Suprapubic skin (tissue), 4 donors: ENCODE data around the gene JUNB. TPM values are rescaled to one million over a fixed set of nuclear protein-coding genes. Genes with fewer than 3 reads are reported as not detected.

Experiments used
- DNase-seq, 2 donors: peaks; one replicate each; pipeline ENCODE4 v3.0.0-alpha.2; 2019; ENCODE audit warnings: low spot score in 2 of 2
- H3K27ac ChIP-seq: fragments of 200-600 bp; sonication (generic); one replicate; pipeline ENCODE4 v1.5.1; 2019
- H3K27me3 ChIP-seq: fragments of 200-600 bp; sonication (generic); one replicate; pipeline ENCODE4 v1.5.1; 2019
- H3K36me3 ChIP-seq: fragments of 200-600 bp; sonication (generic); one replicate; pipeline ENCODE4 v1.5.1; 2019
- H3K4me1 ChIP-seq: fragments of 200-600 bp; sonication (generic); one replicate; pipeline ENCODE4 v1.5.1; 2019
- H3K4me3 ChIP-seq: fragments of 200-600 bp; sonication (generic); one replicate; pipeline ENCODE4 v1.5.1; 2019; ENCODE audit warnings: mild to moderate bottlenecking
- H3K9me3 ChIP-seq: fragments of 200-600 bp; sonication (generic); one replicate; pipeline ENCODE4 v1.5.1; 2019
- EP300 ChIP-seq: sonication (generic); formaldehyde crosslinking; IDR thresholded peaks from one replicate; pipeline ENCODE4 v1.6.1; 2017; ENCODE audit warnings: antibody characterized with exemption
- POLR2A ChIP-seq, 2 donors: fragments of 450-650 bp; IDR thresholded peaks; one replicate each; pipeline ENCODE4 v1.6.1; 2017; ENCODE audit warnings: antibody characterized with exemption in 2 of 2, mild to moderate bottlenecking in 2 of 2, moderate library complexity in 2 of 2
- POLR2AphosphoS5 ChIP-seq, 3 donors: sonication (generic); formaldehyde crosslinking; IDR thresholded peaks; one replicate each; pipeline ENCODE4 v1.6.1; 2017; ENCODE audit warnings: antibody characterized with exemption in 3 of 3
- WGBS: methylation state at CpG from one replicate; pipeline ENCODE4 v1.1.5; 2018; 5-methylcytosine and 5-hydroxymethylcytosine counted together
- total RNA-seq, 4 donors: library from RNA; depleted of rRNA; stranded (reverse); fragments of >200 nt; gene quantifications; one replicate each; pipeline ENCODE4 v1.1.0, GENCODE V29; 2016
- TF ChIP-seq, protein P1 (sequence below), 2 donors: fragments of 200-600 bp in 1 of 2; fragments of 450-650 bp in 1 of 2; sonication (generic) in 1 of 2; IDR thresholded peaks; one replicate each; pipeline ENCODE4 v1.5.1; 2016 to 2019; ENCODE audit warnings: antibody characterized with exemption in 2 of 2, mild to moderate bottlenecking in 1 of 2, moderate library complexity in 1 of 2

The JUNB gene
- total RNA-seq, 4 donors from 2014 or later = 687 to 2,027 (median 1,088) TPM

DNA sequence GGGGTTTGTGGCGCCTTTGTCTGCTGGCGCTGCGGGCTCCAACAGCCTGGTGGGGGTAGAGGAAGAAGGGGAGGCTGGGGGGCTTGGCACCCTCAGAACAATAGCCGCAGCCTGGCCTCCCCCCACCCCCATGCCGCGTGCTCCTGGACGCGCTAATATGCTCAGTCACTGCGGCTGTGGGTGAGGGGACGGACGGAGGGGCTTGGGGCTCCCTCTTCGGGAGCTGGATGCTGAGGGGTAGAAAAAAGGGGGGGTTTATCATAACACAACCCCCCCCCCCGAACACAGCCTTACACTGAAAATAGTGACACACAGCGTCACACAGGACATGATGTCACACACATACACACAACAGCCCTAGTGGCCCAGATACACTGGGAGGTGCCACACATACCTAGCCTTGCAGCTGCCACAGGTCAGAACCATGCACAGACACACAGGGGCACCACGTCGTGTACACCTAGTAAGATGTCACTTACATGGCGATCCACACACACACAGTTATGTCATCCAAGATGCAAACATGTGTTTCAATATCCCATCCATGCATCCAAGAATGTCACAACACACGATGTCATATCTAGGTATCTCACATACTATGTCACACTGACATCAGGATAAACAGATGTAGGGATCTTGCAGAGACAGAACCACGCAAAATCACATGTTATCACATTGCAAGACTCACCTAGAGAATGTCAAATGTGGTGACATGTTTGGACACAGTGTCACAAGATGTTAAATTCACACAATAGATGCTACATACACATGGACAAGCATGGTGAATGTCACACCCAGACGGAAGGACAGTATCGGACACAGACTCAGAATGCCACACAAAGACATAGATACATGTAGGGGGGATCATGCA lies 47.8 kb downstream of the JUNB start:
- Histone ChIP-seq H3K4me1 (peaks cover 21% of the 10 kb centered on the region), H3K27ac (no peak overlapping the region), H3K36me3 (no peaks in the 10 kb centered on the region), H3K4me3 (peak overlapping the region; percentile 42), H3K27me3 (peaks cover 99% of the 10 kb centered on the region), H3K9me3 (no peaks in the 10 kb centered on the region)
- no peak for TF ChIP-seq EP300
- TF ChIP-seq POLR2A (IDR thresholded peaks at IDR 0.05) = no peak
- TF ChIP-seq, protein P1, sequence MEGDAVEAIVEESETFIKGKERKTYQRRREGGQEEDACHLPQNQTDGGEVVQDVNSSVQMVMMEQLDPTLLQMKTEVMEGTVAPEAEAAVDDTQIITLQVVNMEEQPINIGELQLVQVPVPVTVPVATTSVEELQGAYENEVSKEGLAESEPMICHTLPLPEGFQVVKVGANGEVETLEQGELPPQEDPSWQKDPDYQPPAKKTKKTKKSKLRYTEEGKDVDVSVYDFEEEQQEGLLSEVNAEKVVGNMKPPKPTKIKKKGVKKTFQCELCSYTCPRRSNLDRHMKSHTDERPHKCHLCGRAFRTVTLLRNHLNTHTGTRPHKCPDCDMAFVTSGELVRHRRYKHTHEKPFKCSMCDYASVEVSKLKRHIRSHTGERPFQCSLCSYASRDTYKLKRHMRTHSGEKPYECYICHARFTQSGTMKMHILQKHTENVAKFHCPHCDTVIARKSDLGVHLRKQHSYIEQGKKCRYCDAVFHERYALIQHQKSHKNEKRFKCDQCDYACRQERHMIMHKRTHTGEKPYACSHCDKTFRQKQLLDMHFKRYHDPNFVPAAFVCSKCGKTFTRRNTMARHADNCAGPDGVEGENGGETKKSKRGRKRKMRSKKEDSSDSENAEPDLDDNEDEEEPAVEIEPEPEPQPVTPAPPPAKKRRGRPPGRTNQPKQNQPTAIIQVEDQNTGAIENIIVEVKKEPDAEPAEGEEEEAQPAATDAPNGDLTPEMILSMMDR (IDR thresholded peaks at IDR 0.05) = no peak
- TF ChIP-seq POLR2AphosphoS5 (IDR thresholded peaks at IDR 0.05) = no peak
- 28% methylated on average over 15 of the region's 21 CpGs for WGBS
- no peak for DNase-seq

DNA sequence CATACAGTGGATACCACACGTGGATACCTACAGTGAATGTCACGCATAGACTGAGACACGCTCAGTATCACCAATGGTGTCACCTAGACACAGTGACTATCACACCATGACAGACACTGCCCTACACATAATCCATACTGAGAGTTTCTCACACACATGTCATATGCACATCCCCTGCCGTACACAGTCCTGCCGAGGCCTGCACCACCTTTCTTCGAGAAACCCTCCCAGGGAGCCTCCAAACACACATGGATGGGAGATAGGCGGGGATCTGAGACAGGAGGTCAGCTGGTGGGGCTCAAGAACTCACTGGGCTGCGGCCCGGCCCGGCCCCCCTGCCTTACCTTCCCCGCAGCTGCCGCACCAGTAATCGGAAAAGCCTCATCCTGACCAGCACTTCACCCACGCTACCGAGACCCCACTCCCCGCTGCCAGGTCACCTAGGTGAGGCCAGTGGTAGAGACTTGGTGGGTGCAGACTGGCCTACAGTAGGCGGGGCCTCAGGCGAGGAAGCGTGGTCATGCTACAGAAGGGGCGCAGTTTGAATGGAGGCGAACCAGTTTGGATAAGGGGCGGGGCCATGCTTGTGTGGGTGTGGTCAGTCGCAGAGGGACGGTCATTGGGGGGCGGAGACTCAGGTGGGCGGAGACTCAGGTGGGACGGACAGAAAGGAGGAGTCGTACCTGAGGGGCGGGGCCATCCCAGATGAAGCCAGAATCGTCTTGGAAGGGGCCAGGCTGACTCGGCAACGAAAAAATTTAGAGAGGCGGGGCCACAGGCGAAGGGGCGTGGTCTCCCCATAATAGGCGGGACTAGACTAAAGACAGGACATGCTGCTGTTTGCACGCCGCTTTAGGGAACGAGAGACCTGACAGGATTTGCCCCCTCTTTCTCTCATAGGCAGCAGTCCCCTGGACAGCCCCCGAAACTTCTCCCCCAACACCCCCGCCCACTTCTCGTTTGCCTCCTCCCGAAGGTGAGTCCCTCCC lies 49.1 kb downstream of the JUNB start:
- peak overlapping the region; percentile 24 for H3K4me3 ChIP-seq
- 16% methylated on average over 35 of the region's 43 CpGs for WGBS
- no peaks in the 10 kb centered on the region for H3K36me3 ChIP-seq
- no peaks in the 10 kb centered on the region for H3K9me3 ChIP-seq
- peaks cover 19% of the 10 kb centered on the region for H3K4me1 ChIP-seq
- TF ChIP-seq, protein P1 (IDR thresholded peaks at IDR 0.05) = no peak
- TF ChIP-seq POLR2A (IDR thresholded peaks at IDR 0.05) (no peak), POLR2AphosphoS5 (IDR thresholded peaks at IDR 0.05) (no peak), EP300 (no peak)
- DNase-seq = peak in 1 of 2 donors; percentile 68
- H3K27ac ChIP-seq = no peak overlapping the region
- peaks cover 91% of the 10 kb centered on the region for H3K27me3 ChIP-seq

GRCh38 chr19:12841094-12841493 lies 49.8 kb downstream of the JUNB start:
- no peaks in the 10 kb centered on the region for H3K36me3 ChIP-seq
- 5% methylated on average over 23 of the region's 29 CpGs for WGBS
- no peak for DNase-seq
- no peaks in the 10 kb centered on the region for H3K9me3 ChIP-seq
- peak overlapping the region; percentile 24 for H3K4me3 ChIP-seq
- peaks cover 19% of the 10 kb centered on the region for H3K4me1 ChIP-seq
- peaks cover 88% of the 10 kb centered on the region for H3K27me3 ChIP-seq
- no peak for TF ChIP-seq POLR2AphosphoS5 (IDR thresholded peaks at IDR 0.05)
- TF ChIP-seq, protein P1 (IDR thresholded peaks at IDR 0.05) = no peak
- TF ChIP-seq POLR2A (IDR thresholded peaks at IDR 0.05) = no peak
- TF ChIP-seq EP300 = no peak
- H3K27ac ChIP-seq = no peak overlapping the region

DNA sequence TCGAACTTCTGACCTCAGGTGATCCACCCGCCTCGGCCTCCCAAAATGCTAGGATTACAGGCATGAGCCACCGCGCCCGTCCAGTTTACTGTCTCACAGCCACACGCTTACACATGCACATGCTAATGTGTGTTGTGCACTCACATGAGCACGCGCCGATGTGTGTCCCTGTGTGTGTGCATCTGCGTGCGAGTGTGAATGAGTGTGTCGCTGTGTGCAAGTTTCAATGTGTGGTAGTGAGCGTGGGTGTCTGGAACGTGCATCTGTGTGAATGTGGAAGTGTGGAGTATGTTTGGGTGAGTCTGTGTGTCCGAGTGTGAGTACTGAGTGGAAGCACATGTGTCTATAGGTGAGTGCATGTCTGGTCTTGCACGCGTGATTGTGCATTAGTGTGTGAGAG lies 51.2 kb downstream of the JUNB start:
- Histone ChIP-seq H3K27me3 (peaks cover 76% of the 10 kb centered on the region), H3K4me3 (no peak overlapping the region), H3K4me1 (peaks cover 23% of the 10 kb centered on the region), H3K9me3 (no peaks in the 10 kb centered on the region), H3K36me3 (no peaks in the 10 kb centered on the region), H3K27ac (no peak overlapping the region)
- no peak for DNase-seq
- TF ChIP-seq, protein P1 (IDR thresholded peaks at IDR 0.05) = no peak
- no peak for TF ChIP-seq POLR2A (IDR thresholded peaks at IDR 0.05)
- TF ChIP-seq EP300 = no peak
- TF ChIP-seq POLR2AphosphoS5 (IDR thresholded peaks at IDR 0.05) = no peak
- WGBS = 94% methylated on average over 18 of the region's 18 CpGs

Other genes starting within 250 kb of the JUNB start
- 10 to 100 TPM in 1 of 4 donors, 1 to 10 TPM in 3; 5.6 to 17.4 (median 7.6) TPM for gene ZNF564, start 240.0 kb upstream of the JUNB start, total RNA-seq
- 1 to 10 TPM; 5.0 to 9.3 (median 7.0) TPM for gene ZNF490, start 180.7 kb upstream of the JUNB start, total RNA-seq
- gene ZNF791, start 180.6 kb upstream of the JUNB start, total RNA-seq = 10 to 100 TPM; 14.3 to 36.1 (median 17.3) TPM
- gene MAN2B1, start 124.7 kb upstream of the JUNB start, total RNA-seq = 10 to 100 TPM; 42.6 to 94.1 (median 78.9) TPM
- 10 to 100 TPM in 3 of 4 donors, 1 to 10 TPM in 1; 9.8 to 21.9 (median 17.2) TPM for gene WDR83, start 124.7 kb upstream of the JUNB start, total RNA-seq
- 100 to 1,000 TPM; 108 to 265 (median 136) TPM for gene DHPS, start 109.6 kb upstream of the JUNB start, total RNA-seq
- gene GNG14, start 103.5 kb upstream of the JUNB start, total RNA-seq = not detected
- gene FBXW9, start 94.9 kb upstream of the JUNB start, total RNA-seq = 10 to 100 TPM in 3 of 4 donors, 1 to 10 TPM in 1; 9.7 to 13.7 (median 12.3) TPM
- gene TNPO2, start 67.6 kb upstream of the JUNB start, total RNA-seq = 100 to 1,000 TPM in 2 of 4 donors, 10 to 100 TPM in 2; 94.6 to 206 (median 110) TPM
- 100 to 1,000 TPM; 164 to 228 (median 210) TPM for gene TRIR, start 56.8 kb upstream of the JUNB start, total RNA-seq
- gene GET3, start 54.0 kb upstream of the JUNB start, total RNA-seq = 10 to 100 TPM; 26.2 to 63.6 (median 56.9) TPM
- 10 to 100 TPM; 18.2 to 62.0 (median 46.8) TPM for gene BEST2, start 39.7 kb upstream of the JUNB start, total RNA-seq
- gene HOOK2, start 15.9 kb upstream of the JUNB start, total RNA-seq = 100 to 1,000 TPM in 2 of 4 donors, 10 to 100 TPM in 2; 55.1 to 227 (median 83.6) TPM
- 100 to 1,000 TPM; 270 to 579 (median 540) TPM for gene PRDX2, start 10.3 kb downstream of the JUNB start, total RNA-seq
- 1 to 10 TPM in 1 of 4 donors, not detected in 3; 1.6 TPM for gene THSD8, start 10.6 kb downstream of the JUNB start, total RNA-seq
- gene RNASEH2A, start 15.1 kb downstream of the JUNB start, total RNA-seq = 10 to 100 TPM; 12.3 to 15.4 (median 14.0) TPM
- gene RTBDN, start 43.1 kb downstream of the JUNB start, total RNA-seq = not detected
- gene MAST1, start 47.0 kb downstream of the JUNB start, total RNA-seq = 1 to 10 TPM; 2.7 to 5.3 (median 3.7) TPM
- 10 to 100 TPM; 20.6 to 38.3 (median 31.1) TPM for gene DNASE2, start 90.0 kb downstream of the JUNB start, total RNA-seq
- gene KLF1, start 95.7 kb downstream of the JUNB start, total RNA-seq = not detected
- 10 to 100 TPM; 28.5 to 33.0 (median 31.9) TPM for gene GCDH, start 99.7 kb downstream of the JUNB start, total RNA-seq
- gene SYCE2, start 127.8 kb downstream of the JUNB start, total RNA-seq = under 1 TPM in 1 of 4 donors, not detected in 3; 0.89 TPM
- 10 to 100 TPM; 49.0 to 60.6 (median 50.9) TPM for gene FARSA, start 142.2 kb downstream of the JUNB start, total RNA-seq
- 100 to 1,000 TPM; 131 to 285 (median 237) TPM for gene CALR, start 147.1 kb downstream of the JUNB start, total RNA-seq
- gene RAD23A, start 154.4 kb downstream of the JUNB start, total RNA-seq = 100 to 1,000 TPM in 3 of 4 donors, 10 to 100 TPM in 1; 95.4 to 120 (median 109) TPM
- 10 to 100 TPM; 20.4 to 31.0 (median 24.8) TPM for gene GADD45GIP1, start 165.7 kb downstream of the JUNB start, total RNA-seq
- gene DAND5, start 178.1 kb downstream of the JUNB start, total RNA-seq = not detected
- 100 to 1,000 TPM; 126 to 223 (median 176) TPM for gene NFIX, start 204.0 kb downstream of the JUNB start, total RNA-seq